PC-9 (cell line): ENCODE data around the gene PAM.

ENCODE experiments used
- EZH2 ChIP-seq: fragments of 200-600 bp; sonication (generic); IDR thresholded peaks from 2 replicates; pipeline ENCODE4 v1.8.0; 2017; ENCODE audit warnings: antibody characterized with exemption, low read depth
- TF ChIP-seq, protein P1 (sequence below): fragments of 200-600 bp; sonication (generic); conservative IDR thresholded peaks from 2 replicates; pipeline ENCODE4 v1.6.1; 2017; ENCODE audit warnings: mixed run types, antibody characterized with exemption, mild to moderate bottlenecking, moderate library complexity

DNA sequence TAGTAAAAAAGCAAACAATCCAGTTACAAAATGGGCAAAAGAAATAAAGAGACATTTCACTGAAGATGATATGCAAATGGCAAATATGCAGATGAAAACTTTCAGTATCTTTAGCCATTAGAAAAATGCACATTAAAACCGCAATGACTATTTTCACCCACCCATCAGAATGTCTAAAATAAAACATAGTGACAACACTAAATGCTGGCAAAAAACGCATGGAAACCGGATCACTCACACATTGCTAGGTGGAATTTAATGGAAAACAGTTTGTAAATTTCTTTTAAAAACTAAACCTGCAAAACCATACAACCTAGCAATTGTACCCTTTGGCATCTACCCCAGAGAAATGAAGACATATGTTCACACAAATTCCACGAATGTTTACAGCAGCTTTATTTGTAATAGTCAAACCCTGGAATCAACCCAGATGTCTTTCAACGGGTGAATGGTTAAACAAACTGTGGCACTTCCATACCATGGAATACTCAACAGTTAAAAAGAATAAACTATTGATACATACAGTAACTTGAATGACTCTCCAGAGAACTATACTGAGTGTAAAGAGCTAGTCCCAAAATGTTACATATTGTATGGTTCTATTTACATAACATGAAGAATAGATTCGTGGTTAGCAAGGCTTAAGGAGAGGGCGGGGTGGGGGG, 17.2 kb upstream of the PAM start:
- no peak for TF ChIP-seq EZH2
- TF ChIP-seq, protein P1, sequence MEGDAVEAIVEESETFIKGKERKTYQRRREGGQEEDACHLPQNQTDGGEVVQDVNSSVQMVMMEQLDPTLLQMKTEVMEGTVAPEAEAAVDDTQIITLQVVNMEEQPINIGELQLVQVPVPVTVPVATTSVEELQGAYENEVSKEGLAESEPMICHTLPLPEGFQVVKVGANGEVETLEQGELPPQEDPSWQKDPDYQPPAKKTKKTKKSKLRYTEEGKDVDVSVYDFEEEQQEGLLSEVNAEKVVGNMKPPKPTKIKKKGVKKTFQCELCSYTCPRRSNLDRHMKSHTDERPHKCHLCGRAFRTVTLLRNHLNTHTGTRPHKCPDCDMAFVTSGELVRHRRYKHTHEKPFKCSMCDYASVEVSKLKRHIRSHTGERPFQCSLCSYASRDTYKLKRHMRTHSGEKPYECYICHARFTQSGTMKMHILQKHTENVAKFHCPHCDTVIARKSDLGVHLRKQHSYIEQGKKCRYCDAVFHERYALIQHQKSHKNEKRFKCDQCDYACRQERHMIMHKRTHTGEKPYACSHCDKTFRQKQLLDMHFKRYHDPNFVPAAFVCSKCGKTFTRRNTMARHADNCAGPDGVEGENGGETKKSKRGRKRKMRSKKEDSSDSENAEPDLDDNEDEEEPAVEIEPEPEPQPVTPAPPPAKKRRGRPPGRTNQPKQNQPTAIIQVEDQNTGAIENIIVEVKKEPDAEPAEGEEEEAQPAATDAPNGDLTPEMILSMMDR: no peak
